GM19099 (cell line): ENCODE data around the gene PHLDA2.

Experiments
- POLR2A ChIP-seq: IDR thresholded peaks from 3 replicates; pipeline ENCODE4 v1.6.1; 2011; ENCODE audit warnings: low read depth; ENCODE audit not compliant: insufficient read length; ENCODE audit errors: extremely low read depth

PHLDA2 gene

GRCh38 chr11:2887515-2888195, 41.6 kb downstream of the PHLDA2 start:
- no peak for TF ChIP-seq POLR2A

GRCh38 chr11:2886936-2887335, 42.3 kb downstream of the PHLDA2 start:
- no peak for TF ChIP-seq POLR2A

GRCh38 chr11:2886191-2886894, 42.9 kb downstream of the PHLDA2 start:
- TF ChIP-seq POLR2A = no peak

GRCh38 chr11:2885678-2886081, 43.5 kb downstream of the PHLDA2 start, which contains the start of gene CDKN1C:
TSS of gene CDKN1C (minus strand) at chr11:2885775. CDS start at chr11:2885456, 319 bp downstream.
- TF ChIP-seq POLR2A = no peak

GRCh38 chr11:2885017-2885677, 44.1 kb downstream of the PHLDA2 start:
- TF ChIP-seq POLR2A = no peak

- no peak for TF ChIP-seq POLR2A
Measured at GRCh38 chr11:2883979-2884815, 45.0 kb downstream of the PHLDA2 start.

GRCh38 chr11:2883640-2883978, 45.6 kb downstream of the PHLDA2 start:
- TF ChIP-seq POLR2A = no peak

- TF ChIP-seq POLR2A = no peak
Measured at GRCh38 chr11:2882396-2883110, 46.7 kb downstream of the PHLDA2 start.

GRCh38 chr11:2881981-2882375, 47.2 kb downstream of the PHLDA2 start:
- TF ChIP-seq POLR2A = no peak

GRCh38 chr11:2881076-2881980, 47.9 kb downstream of the PHLDA2 start:
- no peak for TF ChIP-seq POLR2A

GRCh38 chr11:2880646-2881045, 48.6 kb downstream of the PHLDA2 start:
- no peak for TF ChIP-seq POLR2A

GRCh38 chr11:2878782-2879181, 50.4 kb downstream of the PHLDA2 start:
- no peak for TF ChIP-seq POLR2A
